ENCODE measurements around the gene FOXL1.

The FOXL1 gene

DNA sequence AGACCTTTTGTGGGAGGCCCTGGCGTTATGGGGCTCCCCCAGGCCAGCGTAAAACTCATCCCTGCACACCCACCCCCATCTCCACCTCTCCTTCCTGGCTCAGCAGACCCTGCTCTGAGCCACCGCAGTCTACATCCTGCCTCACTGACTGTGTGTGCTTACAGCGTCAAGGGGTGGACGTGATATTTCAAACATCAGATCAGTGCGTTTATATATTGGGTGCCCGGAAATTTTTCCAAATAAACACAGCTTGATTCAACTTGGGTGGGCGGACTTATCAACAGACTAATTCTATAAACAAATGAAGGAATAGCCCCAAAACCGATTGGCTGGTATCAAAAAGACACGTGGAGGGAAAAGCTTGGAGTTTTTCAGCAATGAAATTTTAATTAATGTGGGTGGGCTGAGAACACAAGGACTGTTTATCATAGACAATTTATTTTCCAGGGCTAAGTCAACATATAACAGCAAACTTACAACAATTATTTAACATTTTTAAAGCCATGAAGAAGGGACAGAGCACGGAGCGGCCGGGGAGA, at the start of gene FOXL1:
Gene FOXL1, plus strand, starts transcription at position 489 of the 539 bp plus-strand sequence. CDS start 175 bp downstream, outside the sequence.
- DNase-seq (ENCODE audit: low read depth), result no peak

DNA sequence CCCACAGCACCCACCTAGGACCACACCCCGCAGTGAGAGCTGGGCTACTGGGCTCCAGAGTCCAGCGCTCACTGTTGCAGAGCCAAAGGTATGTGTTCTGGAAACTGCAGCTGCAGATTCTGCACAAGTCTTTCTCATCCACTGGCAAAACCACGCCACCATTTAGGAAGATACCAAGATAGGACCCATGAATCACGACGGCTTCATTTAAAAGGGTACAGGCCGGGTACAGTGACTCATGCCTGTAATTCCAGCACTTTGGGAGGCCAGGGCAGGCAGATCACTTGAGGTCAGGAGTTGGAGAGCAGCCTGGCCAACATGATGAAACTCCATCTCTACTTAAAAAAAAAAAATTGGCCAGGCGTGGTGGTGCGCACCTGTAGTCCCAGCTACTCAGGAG, 49.2 kb upstream of the FOXL1 start:
- DNase-seq (ENCODE audit: low read depth), result no peak

DNA sequence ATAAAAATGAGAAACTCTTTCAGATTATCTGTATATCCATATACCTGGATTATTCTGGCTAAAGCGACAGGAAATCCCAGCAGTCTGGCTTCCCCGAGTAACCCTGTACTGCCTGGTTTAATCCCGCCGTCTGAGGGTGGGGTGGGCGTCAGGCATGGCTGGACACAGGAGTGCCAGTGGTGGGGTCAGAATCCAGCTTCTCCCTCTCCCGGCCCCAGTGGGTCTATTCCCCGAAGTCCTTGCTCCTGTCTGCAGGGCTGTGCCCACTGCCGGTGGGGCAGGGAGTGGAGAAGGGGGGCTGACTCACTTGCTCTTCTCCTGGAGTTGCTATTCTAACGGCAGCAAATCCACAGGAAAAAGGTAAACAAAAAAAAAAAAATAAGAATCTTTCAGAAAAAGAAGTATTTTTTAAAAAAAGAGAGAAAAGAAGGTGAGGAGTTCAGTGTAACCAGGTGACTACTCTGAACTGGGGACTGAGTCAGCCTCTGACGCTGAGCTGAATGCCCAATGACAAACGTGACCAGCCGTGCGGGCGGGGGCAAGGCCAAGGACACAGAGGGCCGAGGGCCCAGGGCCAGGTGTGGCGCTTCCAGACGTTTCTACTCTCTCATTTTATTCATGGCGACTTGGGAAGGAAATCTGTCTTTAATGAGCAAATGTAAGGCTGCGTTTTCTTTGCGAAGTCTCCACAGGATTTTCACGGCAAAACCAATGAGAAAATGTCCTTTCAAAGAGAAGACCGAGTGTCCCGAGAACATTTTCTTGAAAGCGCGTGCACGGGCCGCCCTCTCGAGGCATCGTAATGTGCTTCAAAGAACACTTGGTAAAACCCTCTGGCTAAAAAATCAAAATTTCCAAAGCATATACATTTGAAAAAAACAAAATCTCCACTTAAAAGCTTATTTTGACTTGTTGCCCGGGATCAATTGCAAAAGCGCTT, 47.8 kb upstream of the FOXL1 start:
- no peak for DNase-seq (ENCODE audit: low read depth)

DNA sequence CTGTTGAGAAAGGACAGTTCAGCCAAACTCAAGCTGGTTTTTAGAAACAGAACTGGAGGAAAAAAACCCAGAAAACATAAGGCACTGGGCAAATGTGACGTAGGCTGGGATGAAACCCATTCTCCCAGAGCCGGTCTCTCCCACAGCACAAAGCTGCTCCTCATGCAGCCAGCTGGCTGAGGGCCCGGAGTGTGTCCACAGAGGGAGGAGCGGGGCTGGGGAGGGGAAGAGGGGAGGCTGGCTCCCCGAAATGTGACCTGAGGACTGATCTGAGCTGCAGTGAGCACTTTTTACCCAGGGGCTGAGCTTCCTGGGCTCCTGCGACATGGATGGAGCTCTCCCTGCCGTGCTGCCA, 47.2 kb upstream of the FOXL1 start:
- DNase-seq (ENCODE audit: low read depth), result no peak

DNA sequence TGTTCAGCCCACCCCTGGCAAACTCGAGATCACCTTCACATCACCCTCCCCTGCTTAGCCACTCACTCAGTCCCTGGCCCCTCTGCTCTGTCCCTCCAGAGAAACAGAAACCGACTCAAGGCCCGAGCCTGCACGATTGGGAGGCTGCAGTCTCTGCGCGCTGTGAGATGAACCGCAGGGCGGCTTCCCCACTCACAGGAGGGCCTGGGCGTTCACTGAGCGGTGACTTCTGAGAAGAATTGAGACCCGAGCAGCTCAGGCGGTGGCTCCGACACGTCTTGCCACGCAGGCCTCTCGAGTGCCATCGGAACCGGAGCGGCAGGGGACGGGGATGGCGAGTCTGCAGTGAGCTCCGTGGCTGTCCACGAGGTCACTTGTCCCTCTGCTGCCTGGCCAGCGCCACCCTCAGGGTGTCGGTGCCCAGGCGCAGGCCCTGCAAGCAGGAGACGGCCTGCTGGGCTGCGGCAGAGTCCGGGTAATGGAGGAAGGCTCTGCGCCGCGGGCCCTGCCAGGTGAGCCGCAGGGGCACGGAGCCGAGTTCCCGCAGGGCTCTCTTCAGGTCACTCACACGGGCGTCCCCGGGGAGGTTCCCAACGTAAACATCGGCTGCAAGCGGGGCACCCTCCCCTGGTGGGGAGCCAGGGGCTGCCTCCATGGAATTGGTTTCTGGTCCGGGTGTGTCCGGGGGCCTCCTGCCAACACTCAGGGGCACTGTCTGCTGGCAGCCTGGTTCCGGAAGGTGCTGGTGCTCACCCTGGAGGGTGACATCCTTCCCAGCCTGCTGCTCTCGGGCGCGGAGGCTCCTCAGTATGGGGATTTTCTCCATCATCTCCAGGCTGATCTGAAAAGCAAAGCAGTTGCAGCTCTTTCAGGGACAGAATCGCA, 46.5 kb upstream of the FOXL1 start:
- no peak for DNase-seq (ENCODE audit: low read depth)

DNA sequence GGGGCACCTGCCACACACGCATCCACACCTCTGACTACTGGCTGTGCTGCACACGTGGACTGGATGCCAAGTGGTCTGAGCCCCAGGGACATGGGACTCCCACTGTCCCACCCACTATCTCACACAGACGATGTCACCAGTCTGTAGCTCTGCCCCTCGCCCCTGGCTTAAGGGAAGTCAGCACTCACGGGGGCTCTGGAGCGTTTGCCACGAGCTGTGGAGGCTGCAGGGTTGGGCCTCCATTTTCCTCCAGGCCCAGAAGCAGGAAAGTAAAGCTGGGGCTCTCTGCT, 45.9 kb upstream of the FOXL1 start:
- no peak for DNase-seq (ENCODE audit: low read depth)

DNA sequence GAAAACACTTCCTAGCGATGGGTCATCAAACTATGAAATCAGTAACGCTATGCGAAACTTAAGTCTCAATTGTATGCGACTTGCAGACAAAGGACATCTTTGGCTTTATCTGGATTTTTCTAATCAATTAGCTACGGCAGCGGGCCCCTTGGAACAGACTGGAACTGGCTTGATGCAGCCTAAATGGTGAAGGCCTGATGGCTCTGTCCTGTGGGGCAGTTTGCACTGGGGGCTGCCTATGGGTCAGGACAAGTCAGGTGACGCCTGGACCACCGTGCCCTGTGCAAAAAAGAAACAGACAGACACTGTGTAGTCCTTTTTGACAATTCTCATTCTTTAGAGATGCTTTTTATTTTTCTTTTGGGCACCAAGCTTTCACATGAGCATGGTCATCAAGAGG, 45.3 kb upstream of the FOXL1 start:
- DNase-seq (ENCODE audit: low read depth), result no peak

DNA sequence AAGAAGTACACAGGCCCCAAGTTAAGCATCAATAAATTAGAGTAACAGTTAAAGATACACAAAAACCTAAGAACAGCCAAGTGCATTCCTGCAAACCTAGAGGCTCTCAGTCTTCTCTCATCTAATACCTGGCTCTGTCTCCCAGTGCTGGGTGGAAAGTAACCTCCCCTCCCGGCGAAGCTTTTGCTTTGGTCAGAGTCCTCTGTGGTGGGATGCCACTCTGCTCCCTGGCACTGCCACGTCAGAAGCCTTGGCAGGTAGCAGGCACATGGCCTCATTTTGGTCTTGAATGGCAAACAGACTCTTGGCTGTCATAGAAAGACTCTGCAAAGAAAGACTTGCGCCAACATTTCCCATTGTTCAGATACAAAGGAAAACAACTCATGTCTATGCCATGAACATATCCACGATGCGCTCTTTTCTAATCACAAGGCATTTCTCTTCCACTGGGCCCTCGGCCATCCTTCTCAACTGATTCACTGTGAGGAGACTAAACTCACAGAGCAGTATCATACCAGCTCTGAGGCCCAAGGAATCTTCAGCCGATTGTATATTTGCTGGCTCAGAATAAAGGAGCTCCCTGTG, 44.5 kb upstream of the FOXL1 start:
- no peak for DNase-seq (ENCODE audit: low read depth)

DNA sequence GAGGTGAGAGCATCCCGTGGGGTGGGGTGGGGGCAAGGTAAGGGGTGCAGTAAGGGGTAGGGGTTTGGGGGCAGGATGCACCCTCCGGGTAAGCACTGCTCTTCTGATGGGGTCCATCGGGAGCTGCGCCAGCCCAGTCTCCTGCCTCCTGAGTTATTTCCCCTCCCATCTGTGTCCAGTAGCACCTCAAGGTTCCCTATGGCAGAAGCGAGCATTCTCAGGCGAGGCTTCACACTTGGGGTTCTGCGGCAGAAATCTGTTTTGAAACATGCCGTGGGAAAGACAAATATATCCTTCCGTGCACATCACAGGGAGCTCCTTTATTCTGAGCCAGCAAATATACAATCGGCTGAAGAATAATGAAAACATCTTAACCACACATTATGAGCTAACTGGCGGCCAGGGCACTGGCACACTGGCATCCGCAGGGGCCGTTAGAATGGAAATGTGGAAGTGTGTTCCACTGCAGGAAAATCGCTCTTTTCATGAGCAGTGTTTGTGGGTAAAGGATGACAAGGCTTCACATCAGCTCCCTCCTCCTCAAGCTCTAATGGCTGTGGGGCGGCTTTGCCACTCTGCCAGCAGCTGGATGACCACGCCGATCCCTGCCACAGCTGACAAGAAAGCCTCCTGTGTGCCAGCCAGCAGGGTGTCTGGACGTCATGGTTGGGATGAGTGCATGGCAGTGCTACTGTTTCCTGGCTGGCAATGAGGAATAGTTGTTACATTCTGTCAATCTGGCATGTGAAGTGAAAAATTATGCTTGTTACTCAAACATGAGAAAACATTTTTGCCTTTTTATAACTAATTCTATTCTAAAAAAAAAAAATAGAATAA, 43.4 kb upstream of the FOXL1 start:
- DNase-seq (ENCODE audit: low read depth), result no peak

DNA sequence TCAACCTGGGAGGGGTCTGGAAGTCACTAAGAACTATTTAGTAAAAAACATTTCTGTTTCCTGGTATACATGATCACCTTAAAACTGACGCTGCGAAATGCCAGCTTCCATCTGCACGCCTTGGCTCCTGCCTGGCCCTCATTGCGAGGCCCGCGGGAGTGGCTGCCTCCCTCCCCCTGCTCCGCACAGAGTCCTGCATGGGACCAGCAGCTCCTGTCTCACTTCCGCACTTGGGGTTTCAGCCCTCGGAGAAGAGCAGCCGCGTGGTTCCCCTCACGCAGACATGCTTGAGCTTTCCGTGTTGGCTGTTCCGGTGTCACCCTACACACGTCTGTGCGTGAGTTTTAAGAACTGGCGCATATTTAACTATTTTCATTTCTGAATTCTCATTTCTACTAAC, 41.7 kb upstream of the FOXL1 start:
- no peak for DNase-seq (ENCODE audit: low read depth)

DNA sequence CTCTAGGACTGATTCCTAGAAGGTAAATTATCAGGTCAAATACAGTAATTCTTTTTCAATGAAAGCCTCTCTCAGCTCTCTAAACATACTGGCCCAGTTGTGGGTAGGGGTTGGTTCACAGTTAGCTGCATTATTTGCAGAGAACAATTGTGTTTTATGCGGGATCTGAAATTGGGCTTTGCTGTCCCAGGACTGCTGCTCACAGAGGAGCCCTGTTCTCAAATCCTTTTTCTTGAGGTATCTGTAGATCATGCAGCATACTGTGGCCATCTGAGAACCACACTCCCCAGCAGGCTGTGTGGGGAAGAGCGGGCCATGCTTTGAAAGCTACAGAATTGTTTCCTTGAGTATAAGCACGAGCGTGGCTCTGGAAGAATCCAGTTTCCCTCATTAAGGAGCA, 40.9 kb upstream of the FOXL1 start:
- no peak for DNase-seq (ENCODE audit: low read depth)

DNA sequence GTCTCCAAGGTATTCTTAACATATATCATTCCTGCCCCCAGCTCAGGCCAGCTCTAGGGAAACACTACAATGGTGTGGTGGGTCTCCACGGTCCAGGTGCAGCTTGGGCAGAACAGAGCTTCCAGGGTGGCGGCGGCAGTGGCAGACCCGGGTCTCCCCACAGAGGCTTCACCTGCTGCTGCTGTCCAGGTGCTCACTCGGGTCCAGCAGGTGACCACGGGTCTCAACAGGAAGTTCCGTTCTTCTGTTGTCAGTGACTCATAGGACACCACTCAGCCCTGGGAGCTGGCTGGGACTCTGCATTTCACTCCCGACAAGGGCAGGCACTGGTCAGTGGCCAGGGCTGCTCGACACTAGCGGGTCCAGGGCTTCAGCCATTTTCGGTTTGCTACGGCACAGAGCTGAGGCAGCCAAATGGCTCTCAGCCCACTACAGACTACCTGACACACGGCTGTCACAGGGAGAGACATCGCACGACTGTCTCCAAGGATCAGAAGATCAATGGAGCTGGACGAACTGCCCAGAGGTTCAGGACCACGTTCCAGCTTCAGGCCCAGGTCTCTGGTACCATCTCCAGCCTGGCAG, 40.1 kb upstream of the FOXL1 start:
- no peak for DNase-seq (ENCODE audit: low read depth)

DNA sequence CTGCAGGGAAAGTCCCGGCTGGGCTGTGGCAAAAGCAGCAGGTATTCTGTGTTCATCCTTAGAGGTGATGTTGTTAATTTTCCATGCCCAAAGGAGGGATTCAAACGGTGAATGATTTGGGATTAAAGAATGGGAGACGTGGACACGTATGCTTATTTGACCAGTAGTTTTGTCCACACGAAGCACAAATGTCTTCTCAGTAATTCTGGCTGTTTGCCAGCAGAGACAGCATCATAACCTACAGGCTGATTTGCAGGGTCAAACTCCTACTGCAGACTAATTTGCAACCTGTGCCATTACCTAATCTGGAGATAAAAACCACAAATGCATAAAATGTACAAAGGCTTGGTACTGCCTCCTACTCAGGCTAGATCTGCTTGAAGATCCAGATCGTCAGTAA, 37.5 kb upstream of the FOXL1 start:
- no peak for DNase-seq (ENCODE audit: low read depth)

DNA sequence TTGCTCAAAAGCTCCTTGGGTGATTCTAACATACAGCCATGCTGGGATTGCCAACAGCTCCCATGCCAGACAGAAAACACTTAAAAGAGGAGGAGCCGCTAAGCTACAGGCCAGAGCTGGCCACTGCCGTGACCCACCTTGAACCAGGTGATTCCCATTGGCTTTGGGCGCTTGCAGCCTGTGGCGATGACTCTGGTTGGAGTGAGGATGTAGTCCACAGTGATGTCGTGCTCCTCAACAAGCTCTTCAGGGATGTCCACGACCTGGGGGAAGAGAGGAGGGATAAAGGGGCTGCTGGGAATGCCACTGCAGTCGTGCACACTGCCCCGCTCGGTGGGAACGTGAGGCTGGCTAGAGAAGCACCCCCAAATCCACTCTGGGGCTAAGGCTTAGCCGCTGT, 36.8 kb upstream of the FOXL1 start:
- DNase-seq (ENCODE audit: low read depth), result no peak

DNA sequence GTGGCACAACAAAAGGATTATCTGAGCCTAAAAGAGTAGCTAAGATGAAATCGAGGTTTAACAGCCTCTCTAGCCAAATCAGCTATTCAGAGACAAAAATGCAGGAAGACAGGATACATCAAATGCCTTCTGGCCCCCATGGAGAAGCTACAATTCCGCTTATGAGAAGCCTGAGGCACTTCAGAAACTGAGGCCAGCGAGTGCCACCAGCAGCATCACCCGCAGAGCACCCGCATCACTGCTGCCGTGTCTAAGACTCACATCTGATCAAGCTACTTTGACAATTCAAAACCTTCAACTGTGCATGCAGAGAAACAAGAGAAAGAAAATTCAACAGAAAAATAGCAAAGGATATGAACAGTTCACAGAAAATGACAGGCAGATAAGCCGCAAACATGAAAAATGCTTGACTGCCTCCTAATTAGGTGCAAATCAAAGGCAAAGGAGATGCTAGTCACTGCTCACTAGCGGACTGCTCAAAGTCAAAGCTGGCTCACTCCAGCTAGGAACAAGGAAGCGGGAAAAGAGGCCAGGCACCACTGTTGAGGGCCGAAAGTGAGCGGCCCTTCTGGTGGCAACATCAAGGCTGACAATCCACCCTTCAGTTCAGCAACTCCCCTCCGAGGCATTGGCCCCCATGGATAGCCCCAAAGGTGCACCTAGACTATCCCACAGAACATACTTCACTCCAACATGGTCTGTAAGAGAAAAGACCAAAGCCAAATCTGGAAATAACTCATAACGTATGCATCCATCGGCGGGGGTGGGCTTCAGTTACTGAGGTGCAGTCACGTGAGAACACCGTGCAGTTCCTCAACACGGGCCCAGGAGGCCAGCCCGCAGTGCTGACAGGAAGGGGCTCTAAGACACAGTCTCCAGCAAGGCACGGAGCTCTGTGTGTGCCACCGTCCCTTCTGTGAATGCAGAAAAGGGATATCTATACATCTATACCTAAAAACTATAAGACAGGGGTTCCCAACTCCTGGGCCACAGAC, 35.3 kb upstream of the FOXL1 start:
- DNase-seq (ENCODE audit: low read depth), result no peak

DNA sequence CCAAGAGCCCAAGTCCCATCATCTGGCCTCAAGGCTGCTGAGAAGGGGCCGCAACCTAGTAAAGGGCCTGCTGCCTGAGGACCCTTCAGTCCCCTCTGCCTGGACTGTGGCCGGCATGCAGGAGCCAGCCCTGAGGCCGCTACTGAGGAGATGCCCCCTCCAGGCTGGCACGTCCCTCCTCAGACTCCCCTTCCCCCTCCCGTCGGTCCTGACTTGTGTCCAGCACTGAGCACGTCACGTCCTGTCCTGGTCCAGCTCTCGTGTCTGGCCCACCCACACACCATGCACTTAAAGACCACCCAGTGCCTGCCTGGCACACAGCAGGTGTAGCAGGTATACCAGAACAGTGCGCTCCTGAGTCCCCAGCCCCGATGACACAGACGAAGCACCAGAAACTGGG, 32.9 kb upstream of the FOXL1 start:
- DNase-seq (ENCODE audit: low read depth), result no peak

DNA sequence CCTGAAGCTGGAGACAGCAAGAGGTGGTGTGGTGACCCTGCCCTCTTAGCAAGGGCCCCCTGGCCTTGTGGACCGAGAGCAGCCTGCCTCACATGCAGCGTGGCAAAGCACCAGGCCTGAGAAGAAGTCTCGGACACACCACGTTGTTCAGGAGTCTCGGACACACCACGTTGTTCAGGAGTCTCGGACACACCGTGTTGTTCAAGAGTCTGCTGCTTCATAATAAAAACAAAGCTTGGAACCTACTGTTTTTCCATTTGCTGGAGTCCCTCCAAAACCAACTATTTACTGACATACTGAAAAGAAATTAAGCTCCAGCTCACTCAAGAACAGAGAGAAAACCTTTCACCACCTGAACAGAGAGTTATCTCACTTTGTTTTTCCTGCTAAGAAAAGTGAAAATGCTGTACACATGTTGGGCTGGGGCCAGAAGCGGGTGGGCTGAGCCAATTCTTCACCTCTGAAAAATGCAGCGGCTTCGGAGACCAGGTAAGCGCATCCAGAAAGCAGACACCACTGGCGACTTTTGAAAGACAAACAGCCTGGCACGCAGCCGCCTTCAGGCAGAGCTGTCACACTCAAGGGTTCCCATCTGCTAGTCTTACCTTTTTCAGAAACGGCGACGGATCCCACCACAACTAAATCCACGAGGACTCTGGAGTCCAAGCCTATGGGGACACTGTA, 32.3 kb upstream of the FOXL1 start:
- DNase-seq (ENCODE audit: low read depth), result no peak

DNA sequence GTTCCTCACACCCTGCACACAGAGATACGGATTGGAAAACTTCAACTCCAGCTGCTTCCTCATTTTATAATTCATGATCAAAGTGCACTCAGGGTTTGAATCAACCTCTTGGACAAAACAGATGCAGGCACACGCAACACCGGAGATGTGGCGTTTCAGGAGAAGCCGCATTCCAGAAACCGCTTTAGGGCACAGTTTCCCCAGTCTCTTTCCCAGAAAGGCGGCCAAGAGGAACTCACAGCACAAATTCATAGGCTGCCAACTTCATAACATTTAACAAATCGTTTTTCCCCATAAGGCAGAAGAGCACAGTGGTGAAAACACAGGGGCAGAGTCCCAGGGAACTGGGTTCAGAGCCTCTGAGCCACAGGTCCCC, 31.7 kb upstream of the FOXL1 start:
- no peak for DNase-seq (ENCODE audit: low read depth)

DNA sequence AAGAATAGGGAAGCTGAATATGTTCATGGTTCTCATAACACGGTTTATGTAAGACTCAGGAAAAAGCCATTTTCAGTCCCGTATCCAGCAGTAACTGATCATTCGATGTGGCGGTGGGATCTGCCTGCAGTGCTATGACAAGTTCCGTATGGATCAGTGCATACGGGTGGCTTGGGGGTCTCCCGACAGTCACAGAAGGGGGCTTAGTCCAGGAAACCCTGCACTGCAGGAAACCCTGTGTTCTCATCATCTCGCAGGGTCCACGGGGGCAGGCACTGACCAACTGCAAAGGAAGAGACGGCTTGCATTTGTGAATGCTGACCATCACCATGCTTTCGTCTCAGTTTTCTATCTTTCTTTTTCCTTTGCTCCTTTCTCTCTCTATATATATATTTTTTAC, 31.1 kb upstream of the FOXL1 start:
- DNase-seq (ENCODE audit: low read depth), result no peak

Data from stimulated activated CD8-positive, alpha-beta memory T cell treated with anti-CD3 and anti-CD28 coated beads, Interleukin-12 subunit alpha, Interleukin-12 subunit beta, amount 100 ng/mL, for 1 hour (primary cell).